GM10266 (cell line): Measurements from ENCODE around the gene LYRM4.

Experiments
- DNase-seq: peaks from one replicate; pipeline ENCODE4 v3.0.0; 2012; ENCODE audit errors: extremely low spot score
- TF ChIP-seq, protein P1 (sequence below): IDR thresholded peaks from 2 replicates; pipeline ENCODE4 v1.5.1; 2012; ENCODE audit warnings: mild to moderate bottlenecking, low read depth; ENCODE audit not compliant: control insufficient read depth, insufficient read depth; ENCODE audit errors: missing control alignments

The LYRM4 gene

DNA sequence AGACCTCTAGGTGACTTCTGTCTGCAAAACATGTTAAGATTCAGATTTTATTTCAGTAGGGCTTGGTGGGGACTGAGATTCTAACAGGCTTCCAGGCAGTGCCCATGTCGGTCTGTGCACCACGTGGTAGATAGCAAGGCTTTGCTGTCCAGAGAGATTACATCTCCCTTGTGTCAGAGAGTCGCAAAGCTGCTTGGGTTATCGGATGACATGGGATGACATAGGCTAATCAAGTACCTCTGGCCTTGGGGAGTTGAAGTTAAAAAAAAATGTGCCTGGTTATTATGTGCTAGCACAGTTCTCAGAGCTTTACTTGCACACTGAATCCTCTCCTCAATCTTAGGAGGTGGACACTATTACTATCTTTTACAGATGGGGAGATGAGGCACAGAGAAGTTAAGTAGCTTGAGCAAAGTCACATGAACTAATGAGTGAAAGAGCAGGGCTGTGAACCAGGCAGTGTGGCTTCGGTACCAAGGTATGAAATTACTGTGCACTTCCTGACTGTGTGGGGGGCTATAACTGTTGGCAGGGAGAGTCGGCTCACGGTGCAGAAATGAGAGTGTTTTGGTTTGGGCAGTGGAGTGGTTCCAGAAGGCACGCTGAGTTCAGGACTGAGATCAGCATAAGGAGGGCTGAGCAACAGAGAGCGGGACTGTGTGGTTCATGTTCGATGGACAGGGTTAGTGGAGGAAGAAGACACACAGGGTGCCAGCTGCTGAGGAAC is 41.6 kb upstream of the LYRM4 start:
- TF ChIP-seq, protein P1, sequence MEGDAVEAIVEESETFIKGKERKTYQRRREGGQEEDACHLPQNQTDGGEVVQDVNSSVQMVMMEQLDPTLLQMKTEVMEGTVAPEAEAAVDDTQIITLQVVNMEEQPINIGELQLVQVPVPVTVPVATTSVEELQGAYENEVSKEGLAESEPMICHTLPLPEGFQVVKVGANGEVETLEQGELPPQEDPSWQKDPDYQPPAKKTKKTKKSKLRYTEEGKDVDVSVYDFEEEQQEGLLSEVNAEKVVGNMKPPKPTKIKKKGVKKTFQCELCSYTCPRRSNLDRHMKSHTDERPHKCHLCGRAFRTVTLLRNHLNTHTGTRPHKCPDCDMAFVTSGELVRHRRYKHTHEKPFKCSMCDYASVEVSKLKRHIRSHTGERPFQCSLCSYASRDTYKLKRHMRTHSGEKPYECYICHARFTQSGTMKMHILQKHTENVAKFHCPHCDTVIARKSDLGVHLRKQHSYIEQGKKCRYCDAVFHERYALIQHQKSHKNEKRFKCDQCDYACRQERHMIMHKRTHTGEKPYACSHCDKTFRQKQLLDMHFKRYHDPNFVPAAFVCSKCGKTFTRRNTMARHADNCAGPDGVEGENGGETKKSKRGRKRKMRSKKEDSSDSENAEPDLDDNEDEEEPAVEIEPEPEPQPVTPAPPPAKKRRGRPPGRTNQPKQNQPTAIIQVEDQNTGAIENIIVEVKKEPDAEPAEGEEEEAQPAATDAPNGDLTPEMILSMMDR = no peak
- peak; percentile 42 for DNase-seq

DNA sequence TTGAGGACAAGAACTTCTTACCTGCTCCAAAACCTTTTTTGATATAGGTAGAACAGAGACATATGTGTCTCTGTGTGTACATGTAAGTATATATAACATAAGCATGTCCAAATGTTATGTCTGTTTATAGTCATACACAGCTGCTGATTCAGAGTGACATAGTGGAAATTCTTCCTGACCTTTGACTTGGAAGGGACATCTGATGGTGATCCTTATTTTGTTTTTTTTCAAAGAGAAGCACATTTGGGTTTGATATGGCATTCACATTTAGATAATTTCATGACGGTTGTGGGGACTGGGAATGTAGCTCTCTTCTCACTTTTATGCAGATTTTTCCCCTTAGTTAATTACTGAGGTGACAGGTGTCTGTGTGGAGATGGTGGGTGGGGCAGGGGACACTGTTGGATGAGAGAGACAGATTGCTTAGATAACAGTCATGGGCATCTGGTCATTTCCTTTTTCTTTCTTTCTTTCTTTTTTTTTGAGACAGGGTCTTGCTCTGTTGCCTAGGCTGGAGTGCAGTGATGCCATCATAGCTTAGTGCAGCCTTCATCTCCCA is 39.5 kb upstream of the LYRM4 start:
- TF ChIP-seq, protein P1 = no peak
- DNase-seq = no peak

DNA sequence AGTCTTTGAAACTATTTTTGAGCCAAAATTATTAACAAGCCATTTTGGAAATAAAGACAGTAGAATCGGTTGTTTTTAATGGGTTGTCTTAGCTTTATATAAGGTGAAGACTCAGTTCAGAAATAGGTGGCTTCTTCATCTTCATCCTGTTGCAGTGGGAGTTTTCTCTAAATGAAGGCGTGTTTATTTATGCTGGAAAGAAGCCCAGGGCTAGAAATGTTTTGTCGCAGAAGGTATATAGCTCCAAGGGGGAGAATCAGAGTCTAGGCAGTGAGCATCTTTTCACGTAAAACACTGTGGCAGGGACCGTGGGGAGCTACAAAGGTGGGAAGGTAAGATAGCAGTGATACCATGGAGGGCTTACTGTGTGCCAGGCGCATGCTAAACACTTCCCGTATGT is 34.9 kb upstream of the LYRM4 start:
- TF ChIP-seq, protein P1 = no peak
- no peak for DNase-seq

DNA sequence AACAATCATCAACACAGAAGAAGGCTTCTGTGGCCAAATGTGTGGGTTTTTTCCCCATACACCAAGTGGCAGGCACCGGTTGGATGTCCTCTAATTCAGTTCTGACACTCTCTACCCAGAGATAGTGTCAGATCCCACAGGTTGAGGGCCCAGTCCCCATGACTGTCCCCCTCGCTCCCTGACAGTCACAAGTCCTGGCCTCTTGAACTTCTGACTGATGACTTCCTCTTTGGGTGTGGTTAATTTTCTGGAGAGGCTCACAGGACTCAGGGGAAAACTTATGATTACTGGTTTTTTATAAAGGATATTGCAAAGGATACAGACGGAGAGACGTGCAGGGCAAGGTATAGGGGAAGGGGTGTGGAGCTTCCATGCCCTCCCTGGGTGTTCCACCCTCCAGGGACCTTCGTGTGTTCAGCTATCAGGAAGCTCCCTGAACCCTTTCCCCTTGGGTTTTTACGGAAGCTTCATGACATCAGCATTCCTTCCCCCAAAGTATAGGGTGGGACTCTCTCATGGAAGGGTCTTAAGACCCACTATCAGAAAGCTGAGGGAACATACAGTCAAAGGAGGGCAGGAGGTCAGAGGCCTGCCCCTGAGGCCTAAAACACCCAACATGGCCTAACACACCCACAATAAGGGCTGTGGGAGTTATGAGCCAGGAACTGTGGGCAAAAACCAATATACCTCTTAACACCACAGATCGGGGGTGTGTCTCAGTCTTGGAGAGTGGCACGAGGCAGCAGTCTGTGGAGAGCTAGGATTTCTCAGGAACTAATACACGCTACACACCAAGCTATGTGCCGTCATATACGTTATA is 33.9 kb upstream of the LYRM4 start:
- TF ChIP-seq, protein P1 = no peak
- DNase-seq = no peak

DNA sequence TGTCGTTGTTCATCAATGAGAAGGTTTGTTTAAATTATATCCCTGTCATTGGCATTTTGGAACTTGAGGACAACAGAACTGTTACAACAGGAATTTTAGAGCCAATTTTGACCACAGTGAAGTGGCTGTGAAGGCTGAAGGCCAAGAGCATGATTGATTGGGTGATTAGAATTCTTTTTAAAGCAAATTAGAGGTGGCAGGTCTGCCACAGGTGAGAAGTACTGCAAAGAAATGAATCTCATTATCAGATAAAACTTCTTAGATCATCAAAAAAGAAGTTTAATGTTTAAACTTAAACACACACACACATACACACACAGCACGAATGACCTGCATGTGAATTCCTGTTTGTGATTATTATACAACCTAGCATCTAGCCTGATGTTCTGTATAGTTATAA is 32.9 kb upstream of the LYRM4 start:
- no peak for DNase-seq
- TF ChIP-seq, protein P1 = no peak

DNA sequence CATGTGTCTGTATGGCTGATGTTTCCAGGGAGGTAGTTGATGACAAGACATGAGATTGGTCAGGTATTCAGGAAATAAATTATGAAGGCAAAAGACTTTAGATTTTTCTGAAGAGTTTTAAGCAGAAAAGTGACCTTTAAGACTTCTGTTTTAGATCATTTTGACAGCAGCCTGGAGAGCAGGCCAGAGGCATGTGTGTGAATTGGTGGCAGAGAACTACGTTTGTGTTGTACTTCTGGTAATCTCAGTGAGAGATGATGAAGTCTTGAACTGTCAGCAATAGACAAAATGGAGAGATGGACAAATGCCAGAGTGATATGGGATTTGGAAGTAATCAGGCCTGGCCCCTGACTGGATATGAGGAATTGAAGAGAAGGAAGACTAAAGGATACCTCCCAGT is 31.4 kb upstream of the LYRM4 start:
- TF ChIP-seq, protein P1 = no peak
- no peak for DNase-seq

DNA sequence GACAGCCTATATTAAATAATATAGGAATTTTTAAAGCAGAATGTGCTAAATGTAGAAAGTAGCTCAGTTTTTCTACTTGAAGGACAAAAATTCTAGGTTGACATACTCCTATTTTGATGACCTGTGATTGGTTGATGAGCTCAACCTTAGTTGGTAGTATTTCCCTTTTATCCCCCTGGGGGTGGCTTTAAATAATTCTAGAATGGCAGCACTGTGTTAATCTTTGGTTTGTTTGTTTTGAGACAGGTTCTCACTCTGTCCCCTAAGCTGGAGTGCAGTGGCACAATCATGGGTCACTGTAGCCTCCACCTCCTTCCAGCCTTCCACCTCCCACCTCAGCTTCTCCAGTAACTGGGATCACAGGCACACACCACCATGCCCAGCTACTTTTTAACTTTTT is 29.8 kb upstream of the LYRM4 start:
- no peak for DNase-seq
- TF ChIP-seq, protein P1 = no peak
